ENCODE measurements around the gene INTS7. TPM values are rescaled to one million over a fixed set of nuclear protein-coding genes. Genes with fewer than 3 reads are reported as not detected.
A peak's percentile ranks its signal among the peaks of the same experiment; 100 is the strongest.

Gene INTS7
- total and polyA plus RNA-seq, 9 of the 15 experiments (the other 6 are each of a cell fraction or from before 2014, with no cell fraction given): 27.3 to 68.4 (median 40.4) TPM

GRCh38 chr1:212062832-212063438 lies 27.6 kb upstream of the INTS7 start (continued):
- no peak for TF ChIP-seq NELFE (IDR thresholded peaks at IDR 0.05; ENCODE audit: insufficient read depth, insufficient read length)
- TF ChIP-seq ZNF311 (CRISPR knock-in tag; IDR thresholded peaks at IDR 0.05): no peak
- TF ChIP-seq ZNF174 (CRISPR knock-in tag; IDR thresholded peaks at IDR 0.05): no peak
- TF ChIP-seq, protein P1, sequence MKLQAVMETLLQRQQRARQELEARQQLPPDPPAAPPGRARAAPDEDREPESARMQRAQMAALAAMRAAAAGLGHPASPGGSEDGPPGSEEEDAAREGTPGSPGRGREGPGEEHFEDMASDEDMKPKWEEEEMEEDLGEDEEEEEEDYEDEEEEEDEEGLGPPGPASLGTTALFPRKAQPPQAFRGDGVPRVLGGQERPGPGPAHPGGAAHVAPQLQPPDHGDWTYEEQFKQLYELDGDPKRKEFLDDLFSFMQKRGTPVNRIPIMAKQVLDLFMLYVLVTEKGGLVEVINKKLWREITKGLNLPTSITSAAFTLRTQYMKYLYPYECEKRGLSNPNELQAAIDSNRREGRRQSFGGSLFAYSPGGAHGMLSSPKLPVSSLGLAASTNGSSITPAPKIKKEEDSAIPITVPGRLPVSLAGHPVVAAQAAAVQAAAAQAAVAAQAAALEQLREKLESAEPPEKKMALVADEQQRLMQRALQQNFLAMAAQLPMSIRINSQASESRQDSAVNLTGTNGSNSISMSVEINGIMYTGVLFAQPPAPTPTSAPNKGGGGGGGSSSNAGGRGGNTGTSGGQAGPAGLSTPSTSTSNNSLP (IDR thresholded peaks at IDR 0.05; ENCODE audit: borderline replicate concordance, low read depth, low read length): peak; percentile 94
- TF ChIP-seq, protein P2, sequence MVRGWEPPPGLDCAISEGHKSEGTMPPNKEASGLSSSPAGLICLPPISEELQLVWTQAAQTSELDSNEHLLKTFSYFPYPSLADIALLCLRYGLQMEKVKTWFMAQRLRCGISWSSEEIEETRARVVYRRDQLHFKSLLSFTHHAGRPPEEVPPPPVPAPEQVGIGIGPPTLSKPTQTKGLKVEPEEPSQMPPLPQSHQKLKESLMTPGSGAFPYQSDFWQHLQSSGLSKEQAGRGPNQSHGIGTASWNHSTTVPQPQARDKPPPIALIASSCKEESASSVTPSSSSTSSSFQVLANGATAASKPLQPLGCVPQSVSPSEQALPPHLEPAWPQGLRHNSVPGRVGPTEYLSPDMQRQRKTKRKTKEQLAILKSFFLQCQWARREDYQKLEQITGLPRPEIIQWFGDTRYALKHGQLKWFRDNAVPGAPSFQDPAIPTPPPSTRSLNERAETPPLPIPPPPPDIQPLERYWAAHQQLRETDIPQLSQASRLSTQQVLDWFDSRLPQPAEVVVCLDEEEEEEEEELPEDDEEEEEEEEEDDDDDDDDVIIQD (CRISPR knock-in tag; IDR thresholded peaks at IDR 0.05): no peak
- no peak for TF ChIP-seq ZNF551 (CRISPR knock-in tag; IDR thresholded peaks at IDR 0.05)
- TF ChIP-seq ZNF347 (CRISPR knock-in tag; IDR thresholded peaks at IDR 0.05; ENCODE audit: low read depth): no peak
- TF ChIP-seq NFIX (CRISPR knock-in tag; IDR thresholded peaks at IDR 0.05; ENCODE audit: low read depth): no peak
- no peak for TF ChIP-seq E2F4 (CRISPR knock-in tag; IDR thresholded peaks at IDR 0.05; ENCODE audit: low read depth)
- TF ChIP-seq ZNF146 (CRISPR knock-in tag; IDR thresholded peaks at IDR 0.05; ENCODE audit: unreplicated experiment): no peak
- TF ChIP-seq ZNF592 (IDR thresholded peaks at IDR 0.05): 0 out of 2 replicates have a peak, but pooled peaks have one; percentile 17
- 0 out of 2 replicates have a peak, but pooled peaks have one; percentile 38 for TF ChIP-seq NCOA6 (IDR thresholded peaks at IDR 0.05)
- no peak for TF ChIP-seq ETV1 (tag; conservative IDR thresholded peaks at IDR 0.05; ENCODE audit: low read depth)
- no peak for TF ChIP-seq ZNF384 (IDR thresholded peaks at IDR 0.05; ENCODE audit: low read depth, low read length)
- TF ChIP-seq IRF2 (CRISPR knock-in tag; IDR thresholded peaks at IDR 0.05): no peak
- no peak for TF ChIP-seq CGGBP1 (CRISPR knock-in tag; IDR thresholded peaks at IDR 0.05)

Measured in K562 (cell line).